LHCN-M2 (cell line): ENCODE measurements around the gene MYO9B. TPM values are rescaled to one million over a fixed set of nuclear protein-coding genes. Genes with fewer than 3 reads are reported as not detected.

ENCODE experiments used
- total RNA-seq: library from RNA; depleted of rRNA; stranded (reverse); fragments of >200 nt; gene quantifications from 2 replicates; pipeline ENCODE4 v1.2.3, GENCODE V29; 2014; rRNA removed

Gene MYO9B
- total RNA-seq, 1 experiment from 2014 or later, result 52.1 TPM

Other genes starting within 250 kb of the MYO9B start
- 21.0 and 25.5 TPM in 2 replicates for gene SIN3B, start 246.4 kb upstream of the MYO9B start, total RNA-seq
- not detected in 2 replicates for gene F2RL3, start 186.8 kb upstream of the MYO9B start, total RNA-seq
- 0.11 TPM in 1 of 2 replicates, not detected in the other for gene CPAMD8, start 49.0 kb upstream of the MYO9B start, total RNA-seq
- gene HAUS8, start 325 bp upstream of the MYO9B start, total RNA-seq, result 16.3 and 19.8 TPM in 2 replicates
- 15.3 and 28.9 TPM in 2 replicates for gene USE1, start 139.6 kb downstream of the MYO9B start, total RNA-seq
- gene OCEL1, start 150.4 kb downstream of the MYO9B start, total RNA-seq, result 2.4 and 6.4 TPM in 2 replicates
- gene NR2F6, start 170.1 kb downstream of the MYO9B start, total RNA-seq, result 60.0 and 72.7 TPM in 2 replicates
- gene USHBP1, start 189.0 kb downstream of the MYO9B start, total RNA-seq, result not detected in 2 replicates
- 107 and 148 TPM in 2 replicates for gene BABAM1, start 191.7 kb downstream of the MYO9B start, total RNA-seq
- 0.40 and 0.90 TPM in 2 replicates for gene ANKLE1, start 206.1 kb downstream of the MYO9B start, total RNA-seq
- gene ABHD8, start 227.6 kb downstream of the MYO9B start, total RNA-seq, result 25.9 and 26.5 TPM in 2 replicates
- gene MRPL34, start 230.1 kb downstream of the MYO9B start, total RNA-seq, result 48.2 and 68.1 TPM in 2 replicates
- gene DDA1, start 233.8 kb downstream of the MYO9B start, total RNA-seq, result 55.9 and 76.2 TPM in 2 replicates